Stimulated activated CD8-positive, alpha-beta memory T cell treated with anti-CD3 and anti-CD28 coated beads, Interleukin-4, amount 100 ng/mL, for 4 hours (primary cell): ENCODE data around the gene PGM3.
A peak's percentile ranks its signal among the peaks of the same experiment; 100 is the strongest.
"Not testable (repeated sequence)": the region's sequence is repeated elsewhere in the genome, so short reads cannot be mapped to it uniquely, and the experiment has no call there.

ENCODE experiments used
- DNase-seq, 2 donors: peaks; one replicate each; pipeline ENCODE4 v3.0.0-alpha.2; 2020; ENCODE audit warnings: low read depth in 2 of 2, low spot score in 1 of 2

The PGM3 gene

GRCh38 chr6:83192871-83193746 is at the start of gene PGM3, which contains the start of gene RWDD2A:
PGM3 (minus strand) TSS chr6:83193265; CDS start chr6:83191012, 2,253 bp downstream.
RWDD2A (plus strand) TSS chr6:83193357; CDS start chr6:83194452, 1,095 bp downstream.
- DNase-seq: peak; percentile 66 to 79

- no peak for DNase-seq
Measured at GRCh38 chr6:83231146-83231545, 38.1 kb upstream of the PGM3 start.

- no peak for DNase-seq
Measured at GRCh38 chr6:83226517-83226916, 33.5 kb upstream of the PGM3 start.

GRCh38 chr6:83221889-83222479 is 28.9 kb upstream of the PGM3 start:
- DNase-seq: no peak

GRCh38 chr6:83221276-83221675 is 28.2 kb upstream of the PGM3 start:
- DNase-seq: no peak

- no peak for DNase-seq
Measured at GRCh38 chr6:83220121-83220520, 27.1 kb upstream of the PGM3 start.

- DNase-seq: no peak
Measured at GRCh38 chr6:83218646-83219045, 25.6 kb upstream of the PGM3 start.

GRCh38 chr6:83216806-83217205 is 23.7 kb upstream of the PGM3 start:
- DNase-seq: no peak

- no peak for DNase-seq
Measured at GRCh38 chr6:83215131-83216047, 22.3 kb upstream of the PGM3 start.

GRCh38 chr6:83202031-83202430 is 9.0 kb upstream of the PGM3 start:
- no peak for DNase-seq

- DNase-seq: no peak
Measured at GRCh38 chr6:83199863-83200225, 6.8 kb upstream of the PGM3 start.

- no peak for DNase-seq
Measured at GRCh38 chr6:83199173-83199862, 6.3 kb upstream of the PGM3 start.

GRCh38 chr6:83198486-83199172 is 5.6 kb upstream of the PGM3 start:
- DNase-seq: no peak

- DNase-seq: no peak
Measured at GRCh38 chr6:83193747-83194566, 892 bp upstream of the PGM3 start.

- DNase-seq: no peak
Measured at GRCh38 chr6:83192456-83192855, 609 bp downstream of the PGM3 start.

GRCh38 chr6:83191974-83192373 is 1.1 kb downstream of the PGM3 start:
- not testable (repeated sequence) for DNase-seq

GRCh38 chr6:83190626-83191025 is 2.4 kb downstream of the PGM3 start:
- DNase-seq: no peak

- DNase-seq: no peak
Measured at GRCh38 chr6:83188501-83188900, 4.6 kb downstream of the PGM3 start.

GRCh38 chr6:83185096-83185495 is 8.0 kb downstream of the PGM3 start:
- DNase-seq: no peak
